KMS-11 (cell line): ENCODE measurements around the gene HOXA9.

Experiments
- H2AFZ ChIP-seq: fragments of 200-600 bp; sonication (generic); 2 replicates; pipeline ENCODE4 v1.6.1; 2016; ENCODE audit warnings: antibody characterized with exemption, mixed run types, low read depth
- H3K27ac ChIP-seq: fragments of 200-600 bp; sonication (generic); 2 replicates; pipeline ENCODE4 v1.6.1; 2016; ENCODE audit warnings: mild to moderate bottlenecking, mixed run types
- H3K27me3 ChIP-seq: fragments of 200-600 bp; sonication (generic); 2 replicates; pipeline ENCODE4 v1.6.1; 2017; ENCODE audit warnings: mild to moderate bottlenecking, low read depth, mixed run types, moderate library complexity; ENCODE audit not compliant: insufficient read depth
- H3K36me3 ChIP-seq: fragments of 200-600 bp; sonication (generic); 2 replicates; pipeline ENCODE4 v1.6.1; 2017; ENCODE audit warnings: mild to moderate bottlenecking, mixed run types; ENCODE audit not compliant: insufficient read depth
- H3K4me1 ChIP-seq: fragments of 200-600 bp; sonication (generic); 2 replicates; pipeline ENCODE4 v1.6.1; 2016; ENCODE audit warnings: mild to moderate bottlenecking, low read depth, mixed run types; ENCODE audit not compliant: poor library complexity, severe bottlenecking
- H3K4me2 ChIP-seq: fragments of 200-600 bp; sonication (generic); 2 replicates; pipeline ENCODE4 v1.7.0; 2016; ENCODE audit warnings: mild to moderate bottlenecking, mixed run types
- H3K4me3 ChIP-seq: fragments of 200-600 bp; sonication (generic); IDR thresholded peaks from 2 replicates; pipeline ENCODE4 v1.6.1; 2017; ENCODE audit warnings: low read depth, low read length, mixed read lengths; ENCODE audit not compliant: insufficient read depth
- H3K79me2 ChIP-seq: fragments of 200-600 bp; sonication (generic); 2 replicates; pipeline ENCODE4 v1.6.1; 2016; ENCODE audit warnings: low read depth, mixed run types; ENCODE audit not compliant: insufficient read depth
- H3K9ac ChIP-seq: fragments of 200-600 bp; sonication (generic); 2 replicates; pipeline ENCODE4 v1.6.1; 2016; ENCODE audit warnings: mild to moderate bottlenecking, mixed run types
- H4K20me1 ChIP-seq: fragments of 200-600 bp; sonication (generic); 2 replicates; pipeline ENCODE4 v1.6.1; 2016; ENCODE audit warnings: mild to moderate bottlenecking, mixed run types; ENCODE audit not compliant: insufficient read depth
- CTCF ChIP-seq: fragments of 200-600 bp; sonication (generic); conservative IDR thresholded peaks from 2 replicates; pipeline ENCODE4 v1.6.1; 2017; ENCODE audit warnings: low read depth, mild to moderate bottlenecking, antibody characterized with exemption, low read length, moderate library complexity, mixed read lengths

The HOXA9 gene

GRCh38 chr7:27164367-27165088 is 809 bp downstream of the HOXA9 start:
- no peaks in the 10 kb centered on the region for H3K4me1 ChIP-seq
- H2AFZ ChIP-seq, result no peak overlapping the region
- no peak for TF ChIP-seq CTCF
- H3K4me2 ChIP-seq, result no peak overlapping the region
- no peak overlapping the region for H3K9ac ChIP-seq
- no peaks in the 10 kb centered on the region for H3K27me3 ChIP-seq
- H3K4me3 ChIP-seq, result no peak overlapping the region
- no peaks in the 10 kb centered on the region for H3K36me3 ChIP-seq
- H3K27ac ChIP-seq, result no peak overlapping the region
- no peaks in the 10 kb centered on the region for H3K79me2 ChIP-seq
- H4K20me1 ChIP-seq, result no peaks in the 10 kb centered on the region

GRCh38 chr7:27164045-27164366 is 1.3 kb downstream of the HOXA9 start:
- Histone ChIP-seq H3K4me3 (no peak overlapping the region), H3K27me3 (no peaks in the 10 kb centered on the region), H2AFZ (no peak overlapping the region), H3K4me2 (no peak overlapping the region), H3K9ac (no peak overlapping the region), H3K79me2 (no peaks in the 10 kb centered on the region), H3K4me1 (no peaks in the 10 kb centered on the region), H3K36me3 (no peaks in the 10 kb centered on the region), H3K27ac (no peak overlapping the region), H4K20me1 (no peaks in the 10 kb centered on the region)
- TF ChIP-seq CTCF, result no peak

GRCh38 chr7:27163288-27164044 is 1.9 kb downstream of the HOXA9 start:
- no peaks in the 10 kb centered on the region for H3K4me1 ChIP-seq
- H3K27me3 ChIP-seq, result no peaks in the 10 kb centered on the region
- no peak for TF ChIP-seq CTCF
- H3K4me2 ChIP-seq, result no peak overlapping the region
- H4K20me1 ChIP-seq, result no peaks in the 10 kb centered on the region
- no peak overlapping the region for H3K9ac ChIP-seq
- no peak overlapping the region for H3K27ac ChIP-seq
- H3K36me3 ChIP-seq, result no peaks in the 10 kb centered on the region
- H3K4me3 ChIP-seq, result no peak overlapping the region
- no peaks in the 10 kb centered on the region for H3K79me2 ChIP-seq
- H2AFZ ChIP-seq, result no peak overlapping the region

GRCh38 chr7:27162561-27163287 is 2.6 kb downstream of the HOXA9 start:
- H3K4me2 ChIP-seq, result no peak overlapping the region
- H3K36me3 ChIP-seq, result no peaks in the 10 kb centered on the region
- no peaks in the 10 kb centered on the region for H3K79me2 ChIP-seq
- H2AFZ ChIP-seq, result no peak overlapping the region
- TF ChIP-seq CTCF, result no peak
- no peak overlapping the region for H3K27ac ChIP-seq
- H3K27me3 ChIP-seq, result no peaks in the 10 kb centered on the region
- H3K4me3 ChIP-seq, result no peak overlapping the region
- no peaks in the 10 kb centered on the region for H3K4me1 ChIP-seq
- H3K9ac ChIP-seq, result no peak overlapping the region
- no peaks in the 10 kb centered on the region for H4K20me1 ChIP-seq
